ENCODE data around the gene DNLZ. TPM values are rescaled to one million over a fixed set of nuclear protein-coding genes. Genes with fewer than 3 reads are reported as not detected.

Gene DNLZ
- polyA plus RNA-seq, 1 donor from 2014 or later, result 23.6 TPM

GRCh38 chr9:136357202-136357725 is 6.3 kb downstream of the DNLZ start:
- Histone ChIP-seq H3F3A (ENCODE audit: insufficient read depth, low read length, poor library complexity, severe bottlenecking) (no peaks in the 10 kb centered on the region), H3K9me3 (ENCODE audit: low read length) (no peaks in the 10 kb centered on the region), H3K27me3 (ENCODE audit: insufficient read depth, low read depth, low read length) (no peaks in the 10 kb centered on the region), H3K9me2 (ENCODE audit: insufficient read depth, low read length) (no peaks in the 10 kb centered on the region), H3K79me2 (replicated peaks; ENCODE audit: insufficient read depth, low read length) (no peaks in the 10 kb centered on the region), H3K4me2 (ENCODE audit: low read length) (no peak overlapping the region), H3K27ac (ENCODE audit: low read length) (no peak overlapping the region), H3K4me3 (ENCODE audit: low read length) (no peak overlapping the region), H3K36me3 (ENCODE audit: insufficient read depth, low read length) (no peaks in the 10 kb centered on the region), H4K20me1 (ENCODE audit: insufficient read depth) (no peaks in the 10 kb centered on the region), H3K9ac (ENCODE audit: low read length) (no peak overlapping the region), H2AFZ (ENCODE audit: low read depth, low read length) (no peak overlapping the region)
- TF ChIP-seq EP300 (conservative IDR thresholded peaks at IDR 0.05; ENCODE audit: poor library complexity, severe bottlenecking), result no peak
- TF ChIP-seq TAF1 (IDR thresholded peaks at IDR 0.05; ENCODE audit: low read depth), result no peak
- no peak for TF ChIP-seq CTCF (IDR thresholded peaks at IDR 0.05; ENCODE audit: poor library complexity, severe bottlenecking)
- TF ChIP-seq REST (IDR thresholded peaks at IDR 0.05; ENCODE audit: borderline replicate concordance), result no peak
- no peak for TF ChIP-seq POLR2AphosphoS5 (IDR thresholded peaks at IDR 0.05)
- TF ChIP-seq RAD21 (conservative IDR thresholded peaks at IDR 0.05), result no peak
- TF ChIP-seq SMC3 (conservative IDR thresholded peaks at IDR 0.05; ENCODE audit: poor library complexity), result no peak
- no peak for TF ChIP-seq EZH2 (IDR thresholded peaks at IDR 0.05; ENCODE audit: borderline replicate concordance, insufficient read depth, low read length, poor library complexity, severe bottlenecking)
- TF ChIP-seq MXI1 (conservative IDR thresholded peaks at IDR 0.05; ENCODE audit: poor library complexity, severe bottlenecking), result no peak

- no peaks in the 10 kb centered on the region for H3K9me3 ChIP-seq (ENCODE audit: low read length)
- no peaks in the 10 kb centered on the region for H3K79me2 ChIP-seq (replicated peaks; ENCODE audit: insufficient read depth, low read length)
- H3K4me3 ChIP-seq (ENCODE audit: low read length), result no peak overlapping the region
- no peaks in the 10 kb centered on the region for H3K27me3 ChIP-seq (ENCODE audit: insufficient read depth, low read depth, low read length)
- H3K9me2 ChIP-seq (ENCODE audit: insufficient read depth, low read length), result no peaks in the 10 kb centered on the region
- no peaks in the 10 kb centered on the region for H4K20me1 ChIP-seq (ENCODE audit: insufficient read depth)
- TF ChIP-seq EZH2 (IDR thresholded peaks at IDR 0.05; ENCODE audit: borderline replicate concordance, insufficient read depth, low read length, poor library complexity, severe bottlenecking) (no peak), EP300 (conservative IDR thresholded peaks at IDR 0.05; ENCODE audit: poor library complexity, severe bottlenecking) (no peak), TAF1 (IDR thresholded peaks at IDR 0.05; ENCODE audit: low read depth) (no peak), RAD21 (conservative IDR thresholded peaks at IDR 0.05) (no peak), SMC3 (conservative IDR thresholded peaks at IDR 0.05; ENCODE audit: poor library complexity) (no peak), REST (IDR thresholded peaks at IDR 0.05; ENCODE audit: borderline replicate concordance) (no peak), POLR2AphosphoS5 (IDR thresholded peaks at IDR 0.05) (no peak), MXI1 (conservative IDR thresholded peaks at IDR 0.05; ENCODE audit: poor library complexity, severe bottlenecking) (no peak), CTCF (IDR thresholded peaks at IDR 0.05; ENCODE audit: poor library complexity, severe bottlenecking) (no peak)
- H3F3A ChIP-seq (ENCODE audit: insufficient read depth, low read length, poor library complexity, severe bottlenecking), result no peaks in the 10 kb centered on the region
- no peaks in the 10 kb centered on the region for H3K36me3 ChIP-seq (ENCODE audit: insufficient read depth, low read length)
- no peak overlapping the region for H3K4me2 ChIP-seq (ENCODE audit: low read length)
- H2AFZ ChIP-seq (ENCODE audit: low read depth, low read length), result no peak overlapping the region
- no peak overlapping the region for H3K27ac ChIP-seq (ENCODE audit: low read length)
- H3K9ac ChIP-seq (ENCODE audit: low read length), result no peak overlapping the region
Measured at GRCh38 chr9:136355616-136356557, 7.7 kb downstream of the DNLZ start.

All from neural cell (in vitro differentiated cells).